ENCODE measurements around the gene GNG14.
"Not testable (repeated sequence)": the region's sequence is repeated elsewhere in the genome, so short reads cannot be mapped to it uniquely, and the experiment has no call there.

GNG14 gene

DNA sequence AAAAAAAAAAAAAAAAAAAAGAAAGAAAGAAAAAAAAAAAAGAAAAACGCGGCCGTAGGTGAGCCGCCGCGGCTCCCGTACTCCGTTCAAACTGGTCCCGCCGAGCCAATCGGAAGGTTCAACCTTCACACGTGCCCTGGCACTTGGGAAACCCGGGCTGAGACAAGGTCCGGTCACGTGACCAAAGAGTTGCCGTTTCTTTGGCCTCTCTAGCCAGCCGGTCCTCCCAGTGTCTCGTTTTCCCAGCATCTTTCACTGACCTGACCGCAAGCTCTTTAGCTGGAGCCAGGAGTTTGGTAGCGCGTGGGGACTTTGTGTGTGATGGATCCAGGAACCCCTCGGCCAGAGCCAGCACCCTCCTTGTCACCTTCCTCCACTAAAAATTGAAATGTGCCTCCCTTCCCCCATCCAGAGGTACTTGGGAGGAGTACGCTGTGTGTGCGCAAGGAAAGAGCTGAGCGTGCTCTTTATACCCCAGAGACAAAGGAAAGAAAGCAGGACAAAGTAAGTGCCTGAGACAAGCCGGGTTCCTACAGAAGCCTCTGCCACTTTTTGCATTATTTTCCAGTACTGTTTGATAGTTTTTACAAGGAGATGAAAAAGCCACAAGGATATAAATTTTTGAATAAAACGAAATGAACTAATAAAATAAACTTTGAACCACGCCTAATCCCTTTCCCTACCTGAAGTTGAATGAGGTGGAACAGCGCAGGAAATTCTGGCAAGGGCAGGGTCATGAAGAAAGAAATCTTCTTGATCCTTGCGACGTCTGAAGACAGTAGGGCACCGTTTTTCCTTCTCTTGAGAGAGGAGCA lies 35.0 kb downstream of the GNG14 start:
- DNase-seq (ENCODE audit: low read depth in 2 of 2, low spot score in 1 of 2): peak; percentile 76 to 88

DNA sequence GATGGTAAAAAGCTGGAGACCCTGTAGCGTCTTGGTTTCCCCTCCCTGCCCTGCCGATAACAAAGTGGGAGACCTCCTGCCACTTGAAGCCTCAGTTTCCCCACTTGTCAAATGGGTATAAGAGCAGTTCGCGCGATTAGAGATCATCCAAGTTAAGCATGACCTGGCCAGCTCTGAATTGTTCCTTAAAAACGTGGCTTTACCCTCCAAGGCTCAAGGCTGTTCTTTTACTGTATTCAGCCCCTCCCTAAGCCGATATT lies 35.5 kb downstream of the GNG14 start:
- DNase-seq (ENCODE audit: low read depth in 2 of 2, low spot score in 1 of 2): no peak

DNA sequence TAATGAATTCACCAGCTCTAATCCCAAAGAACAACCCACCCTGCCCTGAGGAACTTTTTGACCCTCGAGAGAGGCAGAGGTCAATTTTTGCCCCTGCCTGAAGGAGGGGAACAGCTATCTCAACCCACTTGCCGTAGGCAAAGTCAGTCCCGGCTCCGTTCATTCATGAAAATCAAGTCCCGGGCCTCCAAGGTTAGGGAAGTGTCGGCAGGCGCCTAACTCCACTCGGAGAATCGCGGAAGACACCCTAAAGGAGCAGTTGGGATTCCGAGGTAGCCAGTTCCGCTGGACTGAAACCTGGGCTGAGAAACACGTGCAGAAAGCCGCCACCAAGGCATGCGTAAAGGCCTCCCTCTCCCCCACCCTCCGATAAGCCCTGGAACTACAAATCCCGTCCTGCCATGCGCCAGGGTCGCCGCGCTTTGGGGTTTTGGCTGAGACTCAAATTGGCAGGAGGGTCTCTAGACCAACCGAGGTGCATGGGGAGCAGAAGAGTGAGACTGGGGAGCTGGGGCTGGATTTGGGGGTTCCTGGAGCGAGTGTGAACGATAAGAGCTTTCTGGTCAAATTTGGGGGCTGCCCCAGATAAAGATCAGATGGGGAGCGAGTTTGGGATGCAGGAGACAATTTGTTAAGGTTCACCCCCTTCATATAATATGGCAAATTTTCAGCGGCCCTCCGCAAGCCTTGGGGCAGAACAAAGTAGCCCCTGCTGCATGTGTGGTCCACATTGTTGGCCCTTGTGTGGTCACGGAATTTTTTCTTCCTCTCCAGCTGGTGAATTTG lies 36.0 kb downstream of the GNG14 start, which contains the start of gene TNPO2:
Gene TNPO2 (minus strand): TSS at position 292 of the 786 bp plus-strand sequence. CDS start 2,955 bp downstream, outside the sequence.
- no peak for DNase-seq (ENCODE audit: low read depth in 2 of 2, low spot score in 1 of 2)

DNA sequence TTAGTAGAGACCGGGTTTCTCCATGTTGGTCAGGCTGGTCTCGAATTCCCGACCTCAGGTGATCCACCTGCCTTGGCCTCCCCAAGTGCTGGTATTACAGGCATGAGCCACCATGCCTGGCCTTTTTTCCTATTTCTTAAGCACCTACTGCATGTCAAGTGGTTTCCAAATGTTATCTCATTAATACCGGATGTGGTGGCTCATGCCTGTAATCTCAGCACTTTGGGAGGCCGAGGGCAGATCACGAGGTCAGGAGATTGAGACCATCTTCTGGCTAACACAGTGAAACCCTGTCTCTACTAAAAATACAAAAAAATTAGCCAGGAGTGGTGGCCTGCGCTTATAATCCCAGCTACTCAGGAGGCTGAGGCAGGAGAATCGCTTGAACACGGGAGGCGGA lies 37.8 kb downstream of the GNG14 start:
- DNase-seq (ENCODE audit: low read depth in 2 of 2, low spot score in 1 of 2): not testable (repeated sequence)

DNA sequence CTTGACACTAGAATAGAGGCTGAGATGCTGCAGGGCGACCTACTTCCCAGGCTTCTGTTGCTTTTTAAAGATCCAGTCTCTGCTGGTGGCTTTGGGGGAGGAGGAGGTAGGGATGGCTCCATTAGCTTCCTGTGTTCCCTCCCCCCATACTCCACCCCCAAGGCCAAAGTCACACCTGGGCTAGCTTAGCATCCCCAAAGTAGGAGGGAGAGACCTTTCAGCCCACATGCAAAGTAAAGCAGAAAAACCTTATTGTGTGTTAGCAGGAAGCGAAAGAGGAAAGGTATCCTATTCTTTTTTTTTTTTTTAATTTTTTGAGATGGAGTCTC lies 39.2 kb downstream of the GNG14 start:
- DNase-seq (ENCODE audit: low read depth in 2 of 2, low spot score in 1 of 2): no peak

DNA sequence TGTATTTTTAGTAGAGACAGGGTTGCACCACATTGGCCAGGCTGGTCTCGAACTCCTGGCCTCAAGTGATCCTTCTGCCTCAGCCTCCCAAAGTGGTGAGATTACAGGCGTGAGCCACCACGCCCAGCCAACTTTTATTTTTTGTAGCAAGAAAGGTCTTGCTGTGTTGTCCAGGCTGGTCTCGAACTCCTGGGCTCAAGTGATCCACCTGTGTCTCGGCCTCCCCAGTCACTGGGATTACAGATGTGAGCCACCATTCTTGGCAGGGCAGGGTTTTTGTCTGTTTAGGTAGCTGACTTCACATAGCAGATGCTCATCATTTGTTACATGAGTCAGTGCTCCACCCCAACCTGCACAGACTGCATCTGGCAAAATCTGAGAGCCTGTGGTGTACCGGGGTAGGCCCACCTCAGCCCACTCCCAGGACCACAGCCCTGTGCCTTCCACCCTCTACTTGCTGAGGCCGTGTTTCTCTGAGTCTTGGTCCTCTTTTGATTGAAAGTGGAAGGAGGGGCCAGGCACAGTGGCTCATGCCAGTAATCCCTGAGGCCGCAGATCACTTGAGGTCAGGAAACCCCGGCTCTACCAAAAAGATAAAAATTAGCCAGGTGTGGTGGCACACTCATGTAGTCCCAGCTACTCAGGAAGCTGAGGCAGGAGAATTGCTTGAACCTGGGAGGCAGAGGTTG lies 40.1 kb downstream of the GNG14 start:
- DNase-seq (ENCODE audit: low read depth in 2 of 2, low spot score in 1 of 2): no peak

DNA sequence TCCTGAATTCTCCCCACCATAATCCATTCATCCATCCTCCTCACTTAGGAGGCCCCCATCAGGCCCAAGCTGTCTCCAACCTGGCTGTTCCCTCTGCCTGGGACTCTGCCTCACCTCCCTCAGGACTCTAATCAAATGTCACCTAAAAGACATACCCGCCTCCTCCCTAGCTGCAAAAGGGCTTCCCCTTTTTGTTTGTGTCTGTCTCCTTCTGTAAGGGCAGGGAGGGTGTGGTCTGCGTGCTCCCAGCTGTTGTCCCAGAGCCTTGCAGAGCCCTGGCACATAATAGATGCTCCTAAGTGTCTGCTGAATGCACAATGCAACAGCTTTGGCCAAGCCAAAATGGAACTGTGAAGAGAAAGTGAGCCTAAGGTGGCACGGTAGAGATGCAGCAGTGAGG lies 42.3 kb downstream of the GNG14 start:
- DNase-seq (ENCODE audit: low read depth in 2 of 2, low spot score in 1 of 2): no peak

DNA sequence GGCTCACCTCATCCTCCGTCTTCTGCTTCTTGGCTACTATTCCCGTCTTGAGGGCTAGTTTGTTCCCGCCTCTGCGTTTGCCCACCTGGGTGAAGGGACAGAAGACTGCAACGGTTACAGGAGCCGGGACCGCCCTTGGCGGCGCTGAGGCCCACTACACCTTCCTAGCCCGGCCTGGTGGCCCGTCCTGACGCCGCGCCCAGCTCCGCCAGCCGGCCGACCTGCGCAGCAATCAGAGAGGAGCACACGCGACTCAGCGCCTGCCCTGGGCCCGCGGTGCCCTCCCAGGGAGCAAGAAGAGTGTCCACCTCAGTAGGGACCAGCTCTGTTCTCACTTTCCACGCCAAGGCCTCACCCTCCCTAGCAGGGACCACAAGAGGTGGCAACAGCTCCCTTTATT lies 43.5 kb downstream of the GNG14 start:
- no peak for DNase-seq (ENCODE audit: low read depth in 2 of 2, low spot score in 1 of 2)

DNA sequence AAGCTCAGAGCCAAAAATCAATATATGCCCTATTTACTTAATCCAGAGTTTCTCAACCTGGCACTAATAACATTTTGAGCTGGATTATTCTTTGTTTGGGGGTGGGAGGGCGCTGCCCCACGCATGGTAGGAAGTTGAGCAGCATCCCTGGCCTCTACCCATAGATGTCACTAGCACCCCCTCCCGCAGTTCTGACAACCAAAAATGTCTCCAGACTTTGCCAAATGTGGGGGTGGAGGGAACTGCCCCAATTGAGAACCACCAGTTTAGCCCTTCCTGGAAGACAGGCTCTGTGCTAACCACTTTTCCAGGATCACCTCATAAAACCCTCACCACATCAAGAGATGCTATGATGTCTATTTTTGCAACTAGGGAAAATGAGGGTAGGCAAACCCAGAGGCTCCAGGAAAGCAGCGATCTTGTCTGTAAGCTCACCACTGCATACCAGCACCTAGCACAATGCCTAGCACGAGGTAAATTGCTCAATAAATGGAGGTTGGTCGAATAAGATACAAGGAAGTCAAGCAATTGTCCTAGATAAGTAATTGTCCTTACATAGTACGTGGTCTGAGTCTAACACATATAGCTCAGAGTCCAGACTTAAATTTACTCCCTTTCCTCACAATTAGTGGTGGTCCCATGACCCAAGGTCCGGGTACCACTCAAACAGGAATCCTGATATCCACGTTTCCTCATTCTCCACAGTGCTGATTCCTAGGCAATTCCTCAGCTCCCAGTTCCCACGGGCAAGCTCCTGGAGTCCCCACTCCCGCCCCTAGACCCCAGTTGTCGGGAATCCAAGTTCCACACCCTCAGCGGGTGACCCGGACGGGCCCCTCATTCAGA lies 45.8 kb downstream of the GNG14 start:
- DNase-seq (ENCODE audit: low read depth in 2 of 2, low spot score in 1 of 2): no peak

DNA sequence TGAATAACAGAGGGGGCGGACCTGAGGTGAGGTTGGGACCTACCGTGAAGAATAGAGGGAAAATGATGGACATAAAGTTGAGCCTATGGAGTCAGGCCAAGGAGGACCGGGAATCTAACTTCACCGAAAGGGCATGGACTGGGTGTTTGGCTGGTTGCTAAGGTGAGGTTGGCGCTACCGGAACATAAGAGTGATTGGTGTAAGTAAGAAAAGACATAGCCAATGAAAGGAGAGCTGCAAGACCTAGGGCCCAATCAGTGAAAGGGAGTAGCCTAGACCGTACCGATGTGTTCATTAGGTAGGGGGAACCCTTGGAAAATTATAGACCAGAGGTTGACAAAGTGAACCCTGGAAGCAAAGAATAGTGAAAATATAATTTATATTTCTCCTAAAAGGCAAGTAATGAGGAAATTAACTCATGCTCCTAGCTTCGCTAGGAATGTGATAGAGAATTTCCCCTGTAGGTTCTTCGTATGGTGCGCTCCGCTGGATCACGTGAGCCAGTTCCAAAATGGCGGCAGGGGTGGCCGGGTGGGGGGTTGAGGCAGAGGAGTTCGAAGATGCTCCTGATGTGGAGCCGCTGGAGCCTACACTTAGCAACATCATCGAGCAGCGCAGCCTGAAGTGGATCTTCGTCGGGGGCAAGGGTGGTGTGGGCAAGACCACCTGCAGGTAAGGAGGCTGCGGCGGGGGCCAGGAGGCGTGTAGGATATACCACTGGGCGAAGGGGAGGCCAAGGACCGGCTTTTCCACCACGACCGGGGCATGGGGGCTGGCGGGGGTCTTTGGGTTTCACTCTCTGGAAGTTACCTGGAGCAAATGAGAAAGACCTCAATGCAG lies 49.4 kb downstream of the GNG14 start, which contains the start of gene GET3:
Gene GET3 (plus strand): TSS at position 503 of the 840 bp plus-strand sequence. CDS start 9 bp downstream, at position 512.
- DNase-seq (ENCODE audit: low read depth in 2 of 2, low spot score in 1 of 2): peak; percentile 49 to 62

DNA sequence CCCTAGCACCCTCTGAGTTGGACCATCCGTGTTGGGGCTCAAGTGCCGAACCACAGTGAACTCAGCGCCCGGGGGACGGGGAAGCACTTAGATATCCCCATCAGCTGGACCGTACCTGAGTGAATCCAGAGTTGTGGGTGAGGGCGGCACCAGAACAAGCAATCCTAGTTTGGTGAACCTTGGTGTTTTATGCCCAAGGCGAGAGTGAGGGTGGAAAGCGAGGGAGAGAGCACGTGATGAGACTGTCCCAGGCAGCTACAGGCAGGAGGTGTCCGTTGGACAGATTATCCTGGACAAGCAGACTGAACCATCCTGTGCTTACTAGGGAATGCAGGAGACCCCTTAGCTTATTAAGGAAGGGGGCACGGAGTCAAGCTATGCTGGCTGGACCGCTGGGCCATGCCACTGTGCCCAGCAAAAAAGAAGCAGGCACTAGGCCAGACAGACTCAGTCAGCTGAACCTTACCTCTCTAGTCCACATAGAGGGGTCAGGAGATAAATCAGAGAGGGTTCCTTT lies 50.1 kb downstream of the GNG14 start:
- no peak for DNase-seq (ENCODE audit: low read depth in 2 of 2, low spot score in 1 of 2)
